Body of pancreas (tissue), 4 donors: ENCODE data around the gene OR13C5. TPM values are rescaled to one million over a fixed set of nuclear protein-coding genes. Genes with fewer than 3 reads are reported as not detected.

Source experiments
- ATAC-seq: fragments of 150-250 bp; one replicate; pipeline ENCODE4 v1.9.1; 2016
- DNase-seq, 4 donors: peaks; one replicate each; pipeline ENCODE4 v3.0.0-alpha.2; 2019
- H3K27ac ChIP-seq, 4 donors: fragments of 200-600 bp; sonication (generic); 1 replicate in 3 of 4; 2 replicates in 1 of 4; pipeline versions ENCODE4 v1.5.1 to v1.6.1; 2016 to 2019; ENCODE audit warnings: mild to moderate bottlenecking in 1 of 4, mixed read lengths in 1 of 4, moderate library complexity in 1 of 4
- H3K27me3 ChIP-seq, 2 donors: fragments of 200-600 bp; sonication (generic); one replicate each; pipeline ENCODE4 v1.6.0; 2016; ENCODE audit warnings: mild to moderate bottlenecking in 1 of 2
- H3K36me3 ChIP-seq, 2 donors: fragments of 200-600 bp; sonication (generic); replicated peaks in 1 of 2; 2 replicates each; pipeline ENCODE4 v1.5.1; 2016; ENCODE audit warnings: low read depth in 2 of 2; ENCODE audit not compliant: insufficient read depth in 1 of 2
- H3K4me1 ChIP-seq: fragments of 200-600 bp; sonication (generic); one replicate; pipeline ENCODE4 v1.6.0; 2016
- H3K4me3 ChIP-seq, 2 donors: fragments of 200-600 bp; sonication (generic); 1 replicate in 1 of 2; 2 replicates in 1 of 2; pipeline ENCODE4 v1.5.1; 2016 to 2019
- H3K9me3 ChIP-seq, 3 donors: fragments of 200-600 bp; sonication (generic); 1 replicate in 2 of 3; 2 replicates in 1 of 3; pipeline ENCODE4 v1.5.1; 2016
- POLR2A ChIP-seq, 3 donors: fragments of 450-650 bp; IDR thresholded peaks; one replicate each; pipeline ENCODE4 v1.6.1; 2016; ENCODE audit warnings: antibody characterized with exemption in 3 of 3, mild to moderate bottlenecking in 2 of 3
- WGBS, 2 donors: methylation state at CpG; one replicate each; pipeline ENCODE4 v1.1.5; 2017; 5-methylcytosine and 5-hydroxymethylcytosine counted together
- intact Hi-C: fragments of 100-400 bp; cut with DNase I; formaldehyde crosslinking; loops from one replicate; pipeline ENCODE4 v1.15.1; 2023
- total RNA-seq, 2 donors: library from RNA; depleted of rRNA; stranded (reverse); fragments of >200 nt; gene quantifications; one replicate each; pipeline ENCODE4 v1.1.0, GENCODE V29; 2016
- TF ChIP-seq, protein P1 (sequence below), 7 experiments: fragments of 450-650 bp in 4 of 7; fragments of 200-600 bp in 3 of 7; sonication (generic) in 3 of 7; IDR thresholded peaks; one replicate each; pipeline ENCODE4 v1.5.1; 2016 to 2019; ENCODE audit warnings: antibody characterized with exemption in 7 of 7

Gene OR13C5
- total RNA-seq, 2 donors from 2014 or later, result not detected

GRCh38 chr9:104589626-104590025 lies 9.6 kb downstream of the OR13C5 start:
- no peaks in the 10 kb centered on the region for H3K9me3 ChIP-seq
- no peaks in the 10 kb centered on the region for H3K4me1 ChIP-seq
- no peaks in the 10 kb centered on the region for H3K36me3 ChIP-seq
- WGBS, 2 donors, result 63 to 88% methylated on average over 1 of the region's 1 CpG
- DNase-seq (no peak), ATAC-seq (no peak)
- no peak overlapping the region for H3K27ac ChIP-seq
- no peak for TF ChIP-seq POLR2A (IDR thresholded peaks at IDR 0.05)
- TF ChIP-seq, protein P1, sequence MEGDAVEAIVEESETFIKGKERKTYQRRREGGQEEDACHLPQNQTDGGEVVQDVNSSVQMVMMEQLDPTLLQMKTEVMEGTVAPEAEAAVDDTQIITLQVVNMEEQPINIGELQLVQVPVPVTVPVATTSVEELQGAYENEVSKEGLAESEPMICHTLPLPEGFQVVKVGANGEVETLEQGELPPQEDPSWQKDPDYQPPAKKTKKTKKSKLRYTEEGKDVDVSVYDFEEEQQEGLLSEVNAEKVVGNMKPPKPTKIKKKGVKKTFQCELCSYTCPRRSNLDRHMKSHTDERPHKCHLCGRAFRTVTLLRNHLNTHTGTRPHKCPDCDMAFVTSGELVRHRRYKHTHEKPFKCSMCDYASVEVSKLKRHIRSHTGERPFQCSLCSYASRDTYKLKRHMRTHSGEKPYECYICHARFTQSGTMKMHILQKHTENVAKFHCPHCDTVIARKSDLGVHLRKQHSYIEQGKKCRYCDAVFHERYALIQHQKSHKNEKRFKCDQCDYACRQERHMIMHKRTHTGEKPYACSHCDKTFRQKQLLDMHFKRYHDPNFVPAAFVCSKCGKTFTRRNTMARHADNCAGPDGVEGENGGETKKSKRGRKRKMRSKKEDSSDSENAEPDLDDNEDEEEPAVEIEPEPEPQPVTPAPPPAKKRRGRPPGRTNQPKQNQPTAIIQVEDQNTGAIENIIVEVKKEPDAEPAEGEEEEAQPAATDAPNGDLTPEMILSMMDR (IDR thresholded peaks at IDR 0.05), result no peak
- H3K4me3 ChIP-seq, result no peak overlapping the region
- intact Hi-C loops, result no loop called here
- H3K27me3 ChIP-seq, result no peaks in the 10 kb centered on the region

DNA sequence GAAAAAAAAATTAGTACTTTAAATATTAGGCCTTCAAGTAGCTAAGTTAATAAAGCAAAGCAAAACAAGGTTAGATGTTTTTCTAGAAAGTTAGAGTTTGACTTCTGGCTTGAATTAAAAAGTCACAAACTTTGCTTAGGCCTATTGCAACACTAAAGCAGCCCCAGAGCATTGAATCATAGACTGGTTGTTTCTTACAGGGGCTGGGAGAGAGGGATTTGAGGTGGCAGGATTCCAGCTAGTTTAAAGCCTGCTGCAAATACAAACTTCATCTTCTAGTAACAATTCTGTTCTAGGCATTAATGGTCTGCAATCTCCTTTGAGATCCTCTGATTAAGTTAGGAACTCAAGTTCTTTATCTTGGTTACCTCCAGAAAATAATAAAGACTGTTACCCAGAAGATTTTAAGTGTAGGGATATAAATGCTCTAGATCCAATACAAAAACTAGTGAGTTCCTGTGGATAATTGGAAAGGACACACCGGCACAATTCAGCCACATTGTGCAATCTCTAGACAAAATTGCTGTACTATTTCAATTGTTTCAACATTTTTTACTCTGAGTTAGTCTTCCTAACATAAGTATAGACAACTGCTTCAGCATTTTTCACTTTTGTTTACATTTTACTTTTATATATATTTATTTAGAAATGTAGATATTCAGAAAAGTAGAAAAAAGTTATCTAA lies 12.6 kb downstream of the OR13C5 start:
- DNase-seq (peak in 1 of 4 donors; percentile 2), ATAC-seq (no peak)
- TF ChIP-seq, protein P1 (IDR thresholded peaks at IDR 0.05), result no peak
- TF ChIP-seq POLR2A (IDR thresholded peaks at IDR 0.05), result no peak
- Histone ChIP-seq H3K36me3 (no peaks in the 10 kb centered on the region), H3K4me1 (no peaks in the 10 kb centered on the region), H3K4me3 (no peak overlapping the region), H3K27ac (no peak overlapping the region), H3K9me3 (no peaks in the 10 kb centered on the region), H3K27me3 (no peaks in the 10 kb centered on the region)
- intact Hi-C loops, result no loop called here
- 72 to 78% methylated on average over 1 of the region's 1 CpG for WGBS, 2 donors

DNA sequence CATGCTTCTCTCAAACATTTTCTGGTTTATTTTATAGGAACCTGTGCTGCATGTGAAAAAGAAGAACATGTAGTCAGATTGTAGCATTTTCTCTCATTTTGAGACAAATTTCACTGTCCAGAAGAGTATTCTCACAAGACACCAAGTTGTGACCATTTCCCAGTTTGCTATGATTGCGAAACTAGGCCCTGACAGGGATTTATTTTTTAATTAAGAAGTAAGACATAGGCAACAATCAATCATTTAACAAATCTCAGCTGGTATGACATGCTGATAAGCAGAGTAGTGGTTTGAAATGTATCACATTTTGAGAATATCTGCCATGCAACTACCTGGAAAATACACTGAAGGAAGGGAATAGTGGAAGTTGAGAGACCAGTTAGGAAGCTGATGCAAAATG lies 18.7 kb downstream of the OR13C5 start:
- Histone ChIP-seq H3K4me3 (no peak overlapping the region), H3K4me1 (no peaks in the 10 kb centered on the region), H3K36me3 (no peaks in the 10 kb centered on the region), H3K9me3 (no peaks in the 10 kb centered on the region), H3K27me3 (no peaks in the 10 kb centered on the region), H3K27ac (no peak overlapping the region)
- no peak for TF ChIP-seq POLR2A (IDR thresholded peaks at IDR 0.05)
- TF ChIP-seq, protein P1 (IDR thresholded peaks at IDR 0.05), result no peak
- intact Hi-C loops, result no loop called here
- WGBS, 2 donors, result 76 to 92% methylated on average over 1 of the region's 1 CpG
- no peak for ATAC-seq
- DNase-seq, result no peak

GRCh38 chr9:104577263-104577662 lies 21.9 kb downstream of the OR13C5 start:
- Histone ChIP-seq H3K4me1 (no peaks in the 10 kb centered on the region), H3K36me3 (no peaks in the 10 kb centered on the region), H3K27ac (no peak overlapping the region), H3K9me3 (no peaks in the 10 kb centered on the region), H3K4me3 (no peak overlapping the region), H3K27me3 (no peaks in the 10 kb centered on the region)
- intact Hi-C loops, result no loop called here
- TF ChIP-seq, protein P1 (IDR thresholded peaks at IDR 0.05), result no peak
- no peak for TF ChIP-seq POLR2A (IDR thresholded peaks at IDR 0.05)
- ATAC-seq, result no peak
- 61 to 75% methylated on average over 5 of the region's 5 CpGs for WGBS, 2 donors
- no peak for DNase-seq

DNA sequence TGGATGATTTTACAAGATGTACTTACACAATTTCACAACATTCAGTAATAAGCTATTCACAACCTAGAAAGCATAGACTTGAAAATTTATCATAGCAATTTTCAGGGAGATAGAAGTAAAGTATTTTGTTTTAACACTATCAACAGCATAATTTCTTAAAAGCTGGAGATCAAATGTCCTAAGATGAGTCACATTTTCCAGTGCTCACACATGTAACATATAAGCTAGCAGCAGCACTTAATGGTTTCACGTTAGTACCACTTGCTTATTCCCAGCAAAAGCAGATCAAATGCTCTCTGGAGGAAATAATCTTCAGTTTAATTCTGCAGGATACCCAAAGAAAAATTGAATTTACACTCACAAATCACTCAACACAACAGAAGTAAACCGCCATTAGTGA lies 23.8 kb downstream of the OR13C5 start:
- intact Hi-C loops, result no loop called here

More for the DNA sequence above, 23.8 kb downstream of the OR13C5 start:
- no peak for ATAC-seq
- WGBS, 2 donors, result 50 to 63% methylated on average over 2 of the region's 2 CpGs
- no peaks in the 10 kb centered on the region for H3K27me3 ChIP-seq
- TF ChIP-seq POLR2A (IDR thresholded peaks at IDR 0.05), result no peak
- TF ChIP-seq, protein P1 (IDR thresholded peaks at IDR 0.05), result no peak
- H3K36me3 ChIP-seq, result no peaks in the 10 kb centered on the region
- H3K9me3 ChIP-seq, result no peaks in the 10 kb centered on the region
- no peaks in the 10 kb centered on the region for H3K4me1 ChIP-seq
- DNase-seq, result no peak
- H3K4me3 ChIP-seq, result no peak overlapping the region
- no peak overlapping the region for H3K27ac ChIP-seq
